WTC11 (cell line): Measurements from ENCODE around the gene TRIM50. TPM values are rescaled to one million over a fixed set of nuclear protein-coding genes. Genes with fewer than 3 reads are reported as not detected.

Experiments used
- ATAC-seq: fragments of 200-7000 bp; cut with Tn5 transposase; 2 replicates; pipeline ENCODE4 v1.10.0; 2021; ENCODE audit warnings: mild to moderate bottlenecking, moderate library complexity
- CTCF ChIA-PET: fragments of 300-600 bp; sonication (Branson Sonifier 250); formaldehyde crosslinking; loops from one replicate; lab custom pipeline; 2021; ENCODE audit warnings: antibody characterized with exemption; lab: Charles Lee
- POLR2A ChIA-PET: fragments of 350-600 bp; sonication (Branson Sonifier 250); formaldehyde crosslinking; loops from one replicate; lab custom pipeline; 2021; ENCODE audit warnings: antibody characterized with exemption; lab: Charles Lee
- DNase-seq: peaks from one replicate; pipeline ENCODE4 v3.0.0; 2021; ENCODE audit warnings: low spot score
- H3K27ac Mint-ChIP-seq: 2 replicates; pipeline ENCODE4 v1.8.0; 2021; ENCODE audit warnings: mixed read lengths
- H3K27me3 Mint-ChIP-seq: 2 replicates; pipeline ENCODE4 v1.8.0; 2021; ENCODE audit warnings: low read depth, mild to moderate bottlenecking, moderate library complexity, mixed read lengths
- H3K36me3 Mint-ChIP-seq: 2 replicates; pipeline ENCODE4 v1.8.0; 2021; ENCODE audit warnings: mixed read lengths
- H3K4me1 Mint-ChIP-seq: 2 replicates; pipeline ENCODE4 v1.8.0; 2022; ENCODE audit warnings: mixed read lengths
- H3K4me3 Mint-ChIP-seq: 2 replicates; pipeline ENCODE4 v1.8.0; 2021; ENCODE audit warnings: mild to moderate bottlenecking, moderate library complexity, mixed read lengths
- H3K9me3 Mint-ChIP-seq: 2 replicates; pipeline ENCODE4 v1.8.0; 2021; ENCODE audit warnings: mixed read lengths
- ATF2 ChIP-seq: sonication (generic); formaldehyde crosslinking; IDR thresholded peaks from 2 replicates; pipeline ENCODE4 v1.8.1; 2022; ENCODE audit warnings: low read depth, missing genetic modification reagents, borderline replicate concordance
- CBFB ChIP-seq: sonication (generic); formaldehyde crosslinking; IDR thresholded peaks from 2 replicates; pipeline ENCODE4 v1.8.1; 2022; ENCODE audit warnings: mild to moderate bottlenecking, low read depth, missing genetic modification reagents
- ESRRA ChIP-seq: sonication (generic); formaldehyde crosslinking; IDR thresholded peaks from 2 replicates; pipeline ENCODE4 v1.8.1; 2022; ENCODE audit warnings: mild to moderate bottlenecking, missing genetic modification reagents, borderline replicate concordance
- ETV6 ChIP-seq: sonication (generic); formaldehyde crosslinking; IDR thresholded peaks from 2 replicates; pipeline ENCODE4 v1.8.1; 2022; ENCODE audit warnings: mild to moderate bottlenecking, missing genetic modification reagents
- FOXP1 ChIP-seq: sonication (generic); formaldehyde crosslinking; IDR thresholded peaks from 2 replicates; pipeline ENCODE4 v1.8.0; 2022; ENCODE audit warnings: missing genetic modification reagents, mild to moderate bottlenecking, moderate library complexity, borderline replicate concordance
- GABPB1 ChIP-seq: sonication (generic); formaldehyde crosslinking; IDR thresholded peaks from 2 replicates; pipeline ENCODE4 v1.8.1; 2023; ENCODE audit warnings: mild to moderate bottlenecking, missing genetic modification reagents
- JUN ChIP-seq: sonication (generic); formaldehyde crosslinking; IDR thresholded peaks from 2 replicates; pipeline ENCODE4 v1.8.0; 2023; ENCODE audit warnings: mild to moderate bottlenecking, missing genetic modification reagents
- NFE2L1 ChIP-seq: sonication (generic); formaldehyde crosslinking; IDR thresholded peaks from 2 replicates; pipeline ENCODE4 v1.8.1; 2023; ENCODE audit warnings: missing genetic modification reagents
- SMAD3 ChIP-seq: sonication (generic); formaldehyde crosslinking; IDR thresholded peaks from 2 replicates; pipeline ENCODE4 v1.8.0; 2022; ENCODE audit warnings: missing genetic modification reagents, mild to moderate bottlenecking, borderline replicate concordance
- STAT6 ChIP-seq: sonication (generic); formaldehyde crosslinking; conservative IDR thresholded peaks from 2 replicates; pipeline ENCODE4 v1.8.1; 2023; ENCODE audit warnings: mild to moderate bottlenecking, low read depth, missing genetic modification reagents, moderate library complexity
- TEAD1 ChIP-seq: sonication (generic); formaldehyde crosslinking; IDR thresholded peaks from 2 replicates; pipeline ENCODE4 v1.8.0; 2022; ENCODE audit warnings: mild to moderate bottlenecking, missing genetic modification reagents
- TP53 ChIP-seq: sonication (generic); formaldehyde crosslinking; IDR thresholded peaks from 2 replicates; pipeline ENCODE4 v1.8.1; 2023; ENCODE audit warnings: mild to moderate bottlenecking, missing genetic modification reagents
- ZNF138 ChIP-seq: sonication (generic); formaldehyde crosslinking; conservative IDR thresholded peaks from 2 replicates; pipeline ENCODE4 v1.8.1; 2022; ENCODE audit warnings: mild to moderate bottlenecking, moderate library complexity, missing genetic modification reagents
- ZNF317 ChIP-seq: sonication (generic); formaldehyde crosslinking; IDR thresholded peaks from 2 replicates; pipeline ENCODE4 v1.8.1; 2023; ENCODE audit warnings: low read depth, mild to moderate bottlenecking, moderate library complexity, missing genetic modification reagents, borderline replicate concordance
- ZNF423 ChIP-seq: fragments of 250-450 bp; sonication (Bioruptor Pico); IDR thresholded peaks from 2 replicates; pipeline ENCODE4 v2.1.2; 2022; ENCODE audit warnings: mild to moderate bottlenecking, moderate library complexity
- ZNF671 ChIP-seq: fragments of 250-450 bp; sonication (Bioruptor Pico); IDR thresholded peaks from 2 replicates; pipeline ENCODE4 v1.8.0; 2021; ENCODE audit warnings: mild to moderate bottlenecking
- total RNA-seq: library from RNA; stranded (reverse); gene quantifications from 3 replicates; pipeline ENCODE4 v1.2.3, GENCODE V29; 2021
- TF ChIP-seq, protein P1 (sequence below): sonication (generic); formaldehyde crosslinking; IDR thresholded peaks from 2 replicates; pipeline ENCODE4 v1.8.1; 2023; ENCODE audit warnings: mild to moderate bottlenecking, missing genetic modification reagents, borderline replicate concordance
- TF ChIP-seq, protein P2 (sequence below): fragments of 200-600 bp; IDR thresholded peaks from 2 replicates; pipeline ENCODE4 v1.8.0; 2022; ENCODE audit warnings: antibody characterized with exemption
- TF ChIP-seq, protein P3 (sequence below): sonication (generic); formaldehyde crosslinking; IDR thresholded peaks from 2 replicates; pipeline ENCODE4 v1.8.0; 2023; ENCODE audit warnings: missing genetic modification reagents, mild to moderate bottlenecking, borderline replicate concordance
- TF ChIP-seq, protein P4 (sequence below): sonication (generic); formaldehyde crosslinking; IDR thresholded peaks from 2 replicates; pipeline ENCODE4 v1.8.0; 2022; ENCODE audit warnings: mild to moderate bottlenecking, missing genetic modification reagents

TRIM50 gene
- total RNA-seq, 1 experiment from 2014 or later: 0.15 TPM

DNA sequence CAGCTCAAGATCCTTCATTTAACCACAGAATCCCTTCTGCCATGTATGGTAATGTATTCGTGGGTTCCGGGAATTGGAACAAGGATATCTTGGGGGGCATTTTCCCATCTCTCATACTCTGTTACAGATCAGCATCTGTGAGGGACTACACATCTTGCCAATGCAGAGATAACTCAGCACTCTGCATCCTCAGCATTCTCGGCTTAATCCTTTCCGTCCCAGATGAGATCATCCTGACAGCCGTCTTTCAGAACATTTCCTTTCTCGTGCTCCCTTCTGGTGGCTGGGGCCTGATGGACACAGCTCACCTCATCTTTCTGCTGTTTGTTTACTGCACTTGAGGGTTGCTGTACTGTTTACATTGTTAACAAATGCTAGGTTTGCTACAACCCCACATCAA, 25.4 kb upstream of the TRIM50 start:
- Mint-ChIP-seq H3K27me3 (no peaks in the 10 kb centered on the region), H3K36me3 (peaks cover 11% of the 10 kb centered on the region), H3K27ac (no peak overlapping the region), H3K9me3 (peaks cover 15% of the 10 kb centered on the region), H3K4me3 (no peak overlapping the region), H3K4me1 (peaks cover 23% of the 10 kb centered on the region)
- TF ChIP-seq, protein P1, sequence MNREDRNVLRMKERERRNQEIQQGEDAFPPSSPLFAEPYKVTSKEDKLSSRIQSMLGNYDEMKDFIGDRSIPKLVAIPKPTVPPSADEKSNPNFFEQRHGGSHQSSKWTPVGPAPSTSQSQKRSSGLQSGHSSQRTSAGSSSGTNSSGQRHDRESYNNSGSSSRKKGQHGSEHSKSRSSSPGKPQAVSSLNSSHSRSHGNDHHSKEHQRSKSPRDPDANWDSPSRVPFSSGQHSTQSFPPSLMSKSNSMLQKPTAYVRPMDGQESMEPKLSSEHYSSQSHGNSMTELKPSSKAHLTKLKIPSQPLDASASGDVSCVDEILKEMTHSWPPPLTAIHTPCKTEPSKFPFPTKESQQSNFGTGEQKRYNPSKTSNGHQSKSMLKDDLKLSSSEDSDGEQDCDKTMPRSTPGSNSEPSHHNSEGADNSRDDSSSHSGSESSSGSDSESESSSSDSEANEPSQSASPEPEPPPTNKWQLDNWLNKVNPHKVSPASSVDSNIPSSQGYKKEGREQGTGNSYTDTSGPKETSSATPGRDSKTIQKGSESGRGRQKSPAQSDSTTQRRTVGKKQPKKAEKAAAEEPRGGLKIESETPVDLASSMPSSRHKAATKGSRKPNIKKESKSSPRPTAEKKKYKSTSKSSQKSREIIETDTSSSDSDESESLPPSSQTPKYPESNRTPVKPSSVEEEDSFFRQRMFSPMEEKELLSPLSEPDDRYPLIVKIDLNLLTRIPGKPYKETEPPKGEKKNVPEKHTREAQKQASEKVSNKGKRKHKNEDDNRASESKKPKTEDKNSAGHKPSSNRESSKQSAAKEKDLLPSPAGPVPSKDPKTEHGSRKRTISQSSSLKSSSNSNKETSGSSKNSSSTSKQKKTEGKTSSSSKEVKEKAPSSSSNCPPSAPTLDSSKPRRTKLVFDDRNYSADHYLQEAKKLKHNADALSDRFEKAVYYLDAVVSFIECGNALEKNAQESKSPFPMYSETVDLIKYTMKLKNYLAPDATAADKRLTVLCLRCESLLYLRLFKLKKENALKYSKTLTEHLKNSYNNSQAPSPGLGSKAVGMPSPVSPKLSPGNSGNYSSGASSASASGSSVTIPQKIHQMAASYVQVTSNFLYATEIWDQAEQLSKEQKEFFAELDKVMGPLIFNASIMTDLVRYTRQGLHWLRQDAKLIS (CRISPR knock-in tag): no peak
- TF ChIP-seq, protein P2, sequence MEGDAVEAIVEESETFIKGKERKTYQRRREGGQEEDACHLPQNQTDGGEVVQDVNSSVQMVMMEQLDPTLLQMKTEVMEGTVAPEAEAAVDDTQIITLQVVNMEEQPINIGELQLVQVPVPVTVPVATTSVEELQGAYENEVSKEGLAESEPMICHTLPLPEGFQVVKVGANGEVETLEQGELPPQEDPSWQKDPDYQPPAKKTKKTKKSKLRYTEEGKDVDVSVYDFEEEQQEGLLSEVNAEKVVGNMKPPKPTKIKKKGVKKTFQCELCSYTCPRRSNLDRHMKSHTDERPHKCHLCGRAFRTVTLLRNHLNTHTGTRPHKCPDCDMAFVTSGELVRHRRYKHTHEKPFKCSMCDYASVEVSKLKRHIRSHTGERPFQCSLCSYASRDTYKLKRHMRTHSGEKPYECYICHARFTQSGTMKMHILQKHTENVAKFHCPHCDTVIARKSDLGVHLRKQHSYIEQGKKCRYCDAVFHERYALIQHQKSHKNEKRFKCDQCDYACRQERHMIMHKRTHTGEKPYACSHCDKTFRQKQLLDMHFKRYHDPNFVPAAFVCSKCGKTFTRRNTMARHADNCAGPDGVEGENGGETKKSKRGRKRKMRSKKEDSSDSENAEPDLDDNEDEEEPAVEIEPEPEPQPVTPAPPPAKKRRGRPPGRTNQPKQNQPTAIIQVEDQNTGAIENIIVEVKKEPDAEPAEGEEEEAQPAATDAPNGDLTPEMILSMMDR: no peak
- TF ChIP-seq ZNF671 (CRISPR knock-in tag) (no peak), ETV6 (CRISPR knock-in tag) (no peak), JUN (CRISPR knock-in tag) (no peak), CBFB (no peak), GABPB1 (CRISPR knock-in tag) (no peak), FOXP1 (no peak), ZNF317 (CRISPR knock-in tag) (no peak), ZNF423 (CRISPR knock-in tag) (no peak), ATF2 (CRISPR knock-in tag) (no peak), TEAD1 (CRISPR knock-in tag) (no peak), NFE2L1 (CRISPR knock-in tag) (no peak), TP53 (CRISPR knock-in tag) (no peak), SMAD3 (no peak), ZNF138 (CRISPR knock-in tag) (no peak), ESRRA (CRISPR knock-in tag) (no peak), STAT6 (CRISPR knock-in tag) (no peak)
- TF ChIP-seq, protein P3, sequence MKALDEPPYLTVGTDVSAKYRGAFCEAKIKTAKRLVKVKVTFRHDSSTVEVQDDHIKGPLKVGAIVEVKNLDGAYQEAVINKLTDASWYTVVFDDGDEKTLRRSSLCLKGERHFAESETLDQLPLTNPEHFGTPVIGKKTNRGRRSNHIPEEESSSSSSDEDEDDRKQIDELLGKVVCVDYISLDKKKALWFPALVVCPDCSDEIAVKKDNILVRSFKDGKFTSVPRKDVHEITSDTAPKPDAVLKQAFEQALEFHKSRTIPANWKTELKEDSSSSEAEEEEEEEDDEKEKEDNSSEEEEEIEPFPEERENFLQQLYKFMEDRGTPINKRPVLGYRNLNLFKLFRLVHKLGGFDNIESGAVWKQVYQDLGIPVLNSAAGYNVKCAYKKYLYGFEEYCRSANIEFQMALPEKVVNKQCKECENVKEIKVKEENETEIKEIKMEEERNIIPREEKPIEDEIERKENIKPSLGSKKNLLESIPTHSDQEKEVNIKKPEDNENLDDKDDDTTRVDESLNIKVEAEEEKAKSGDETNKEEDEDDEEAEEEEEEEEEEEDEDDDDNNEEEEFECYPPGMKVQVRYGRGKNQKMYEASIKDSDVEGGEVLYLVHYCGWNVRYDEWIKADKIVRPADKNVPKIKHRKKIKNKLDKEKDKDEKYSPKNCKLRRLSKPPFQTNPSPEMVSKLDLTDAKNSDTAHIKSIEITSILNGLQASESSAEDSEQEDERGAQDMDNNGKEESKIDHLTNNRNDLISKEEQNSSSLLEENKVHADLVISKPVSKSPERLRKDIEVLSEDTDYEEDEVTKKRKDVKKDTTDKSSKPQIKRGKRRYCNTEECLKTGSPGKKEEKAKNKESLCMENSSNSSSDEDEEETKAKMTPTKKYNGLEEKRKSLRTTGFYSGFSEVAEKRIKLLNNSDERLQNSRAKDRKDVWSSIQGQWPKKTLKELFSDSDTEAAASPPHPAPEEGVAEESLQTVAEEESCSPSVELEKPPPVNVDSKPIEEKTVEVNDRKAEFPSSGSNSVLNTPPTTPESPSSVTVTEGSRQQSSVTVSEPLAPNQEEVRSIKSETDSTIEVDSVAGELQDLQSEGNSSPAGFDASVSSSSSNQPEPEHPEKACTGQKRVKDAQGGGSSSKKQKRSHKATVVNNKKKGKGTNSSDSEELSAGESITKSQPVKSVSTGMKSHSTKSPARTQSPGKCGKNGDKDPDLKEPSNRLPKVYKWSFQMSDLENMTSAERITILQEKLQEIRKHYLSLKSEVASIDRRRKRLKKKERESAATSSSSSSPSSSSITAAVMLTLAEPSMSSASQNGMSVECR: no peak
- TF ChIP-seq, protein P4, sequence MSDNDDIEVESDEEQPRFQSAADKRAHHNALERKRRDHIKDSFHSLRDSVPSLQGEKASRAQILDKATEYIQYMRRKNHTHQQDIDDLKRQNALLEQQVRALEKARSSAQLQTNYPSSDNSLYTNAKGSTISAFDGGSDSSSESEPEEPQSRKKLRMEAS: no peak
- POLR2A ChIA-PET: no interaction called here
- CTCF ChIA-PET: interaction anchor here (2.9 kb wide), 1 partner anchor 11 kb away, joined by 15 read pairs; no protein-coding TSS in a partner anchor
- ATAC-seq: no peak
- DNase-seq: no peak
